Activated gamma-delta T cell (primary cell): ENCODE measurements around the gene WDR11.

Source experiments
- DNase-seq: peaks from one replicate; lab custom pipeline; 2025; lab: John Stamatoyannopoulos, UW

Gene WDR11

GRCh38 chr10:120944586-120945125 lies 93.5 kb downstream of the WDR11 start:
- DNase-seq, result no peak

DNA sequence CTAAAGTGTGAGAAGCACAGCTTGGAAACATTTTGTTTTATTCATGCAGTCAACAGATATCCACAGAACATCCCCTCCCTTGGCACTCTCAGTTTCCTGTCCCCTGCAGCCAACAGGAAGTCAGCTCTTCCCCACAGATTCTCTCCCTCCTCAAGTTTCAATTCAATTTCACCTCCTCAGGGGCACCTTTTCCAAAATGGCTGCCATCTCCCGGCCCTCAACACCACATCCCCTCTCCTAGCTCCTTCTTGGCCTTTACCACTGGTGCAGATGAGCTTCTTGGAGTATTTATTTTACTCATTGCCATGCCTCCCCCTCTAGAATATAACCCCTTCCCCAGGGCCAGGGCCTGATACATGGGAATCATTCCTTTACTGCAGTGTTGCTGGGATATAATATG lies 94.0 kb downstream of the WDR11 start:
- no peak for DNase-seq

DNA sequence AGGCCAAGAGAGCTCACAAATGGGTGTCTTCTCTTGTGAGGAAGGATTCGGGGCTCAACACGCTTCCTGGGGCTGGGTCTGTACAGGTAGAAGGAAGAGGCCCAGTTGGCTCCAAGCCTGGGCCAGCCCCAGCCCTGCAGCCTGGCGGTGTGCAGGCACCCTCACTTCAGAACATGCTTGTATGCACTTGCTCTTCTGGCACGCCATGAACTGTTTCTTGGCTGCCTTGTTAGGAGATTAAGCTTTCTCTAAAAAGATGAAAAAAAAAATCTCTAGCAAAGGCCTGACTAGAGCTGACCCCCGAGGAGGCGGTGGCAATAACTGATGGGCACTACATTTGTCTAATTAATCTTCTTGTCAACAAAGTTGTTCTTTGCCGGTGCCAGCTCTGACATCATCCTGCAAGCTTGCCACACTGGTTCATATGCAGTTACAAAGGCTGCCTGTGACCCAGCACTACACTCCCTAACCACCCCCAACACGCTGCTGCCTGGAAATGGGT lies 94.7 kb downstream of the WDR11 start:
- DNase-seq, result no peak

- DNase-seq, result no peak
These were observed 95.3 kb downstream of the WDR11 start for GRCh38 chr10:120946497-120946896.

DNA sequence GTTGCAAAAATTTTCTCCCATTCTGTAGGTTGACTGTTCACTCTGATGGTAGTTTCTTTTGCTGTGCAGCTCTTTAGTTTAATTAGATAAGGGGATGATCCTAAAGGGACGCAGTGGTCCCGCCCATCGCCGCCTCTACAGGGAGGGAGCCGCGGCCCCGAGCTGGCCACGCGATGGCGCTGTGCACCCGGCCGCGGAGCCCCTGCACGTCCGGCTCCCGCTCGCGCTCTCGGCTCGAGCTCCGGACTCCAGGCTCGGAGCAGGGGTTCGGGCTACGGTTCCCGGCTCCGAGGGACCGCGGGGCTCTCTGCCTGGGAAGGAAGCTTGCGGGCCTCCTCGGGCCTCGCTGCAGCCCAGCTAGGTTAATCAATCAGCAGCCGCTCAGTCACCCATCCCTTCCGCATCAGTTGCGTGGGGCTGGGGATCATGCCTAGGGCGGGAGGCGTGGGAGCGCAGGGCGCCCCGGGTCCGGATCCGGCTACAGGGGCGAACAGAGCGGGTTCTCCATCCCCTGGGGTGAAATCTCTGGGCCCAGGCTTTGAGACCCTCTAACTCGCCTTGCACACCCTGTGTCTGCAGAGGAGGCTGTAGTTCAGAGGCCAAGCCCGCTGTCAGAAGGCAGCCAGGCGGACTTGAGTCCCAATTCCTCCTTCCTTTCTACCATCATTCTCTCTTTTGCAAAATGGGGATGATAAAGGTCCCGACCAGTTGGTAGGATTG lies 97.9 kb downstream of the WDR11 start:
- peak; percentile 22 for DNase-seq

- DNase-seq, result no peak
These were observed 98.5 kb downstream of the WDR11 start for GRCh38 chr10:120949609-120950031.

DNA sequence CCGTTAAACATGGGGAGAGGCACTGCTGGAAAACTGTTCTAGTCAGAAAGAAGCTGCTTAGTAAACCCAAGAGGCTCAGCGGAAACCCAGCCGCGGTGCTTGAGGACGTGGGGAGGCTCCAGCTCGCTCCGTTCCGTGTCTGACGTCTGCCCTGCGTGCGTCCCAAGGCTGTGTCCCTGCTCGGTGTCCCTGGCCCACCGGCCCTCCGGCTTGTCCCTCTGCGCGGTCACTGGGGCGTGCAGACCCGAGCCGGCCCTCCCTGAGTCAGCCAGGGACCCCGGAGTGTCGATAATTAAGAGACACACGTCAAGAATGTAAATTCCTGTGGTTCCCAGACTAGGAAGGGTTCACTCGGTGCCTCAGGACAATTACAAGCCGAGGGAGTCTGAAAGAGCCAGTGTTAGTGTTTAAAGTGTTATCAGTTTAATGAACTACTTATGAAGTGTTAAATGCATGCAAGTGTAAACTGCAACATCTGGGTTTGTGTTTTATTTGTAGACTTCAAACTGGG lies 98.9 kb downstream of the WDR11 start:
- DNase-seq, result no peak

GRCh38 chr10:120951288-120951687 lies 100.1 kb downstream of the WDR11 start:
- DNase-seq, result no peak

GRCh38 chr10:120953897-120954296 lies 102.7 kb downstream of the WDR11 start:
- no peak for DNase-seq
